HepG2 (cell line): ENCODE results near the gene OSBPL5. TPM values are rescaled to one million over a fixed set of nuclear protein-coding genes. Genes with fewer than 3 reads are reported as not detected.
A peak's percentile ranks its signal among the peaks of the same experiment; 100 is the strongest.

Source experiments
- ATAC-seq: fragments of 200-7000 bp; cut with Tn5 transposase; 3 replicates; pipeline ENCODE4 v1.9.1; 2020; ENCODE audit warnings: mild to moderate bottlenecking, moderate library complexity
- BruUV-seq: library from RNA; stranded (reverse); fragments of 400-500 nt; replicated peaks from 2 replicates; lab custom pipeline; 2021; lab: Mats Ljungman, UMichigan
- CTCF ChIA-PET: fragments of 300-600 bp; formaldehyde crosslinking; extraction: SDS; loops from one replicate; lab custom pipeline; 2021; ENCODE audit warnings: low total read pairs, inconsistent platforms, low intra/inter-chr PET ratio; lab: Yijun Ruan, JAX
- POLR2A ChIA-PET: fragments of 350-600 bp; sonication (Branson Sonifier 250); formaldehyde crosslinking; loops from one replicate; lab custom pipeline; 2020; ENCODE audit warnings: antibody characterized with exemption, inconsistent platforms; lab: Yijun Ruan, JAX
- DNase-seq: peaks from one replicate; pipeline ENCODE4 v3.0.0-alpha.2; 2015; ENCODE audit warnings: low spot score
- FAIRE-seq: peaks from 3 replicates; lab custom pipeline; 2011; peaks lifted over from hg19 to GRCh38; lab: Jason Lieb, UNC
- H2AFZ ChIP-seq: one replicate; pipeline ENCODE4 v1.6.1; 2011; ENCODE audit warnings: low read length, inconsistent platforms
- H3K27ac ChIP-seq: fragments of 300-600 bp; 3 replicates; pipeline ENCODE4 v1.8.0; 2011; ENCODE audit warnings: mixed run types, mild to moderate bottlenecking, mixed read lengths, low read length, inconsistent platforms; ENCODE audit not compliant: insufficient read depth; ENCODE audit errors: extremely low read length
- H3K27me3 ChIP-seq, 2 experiments: fragments of 200-600 bp in 1 of 2; 2 replicates in 1 of 2; 3 replicates in 1 of 2; pipeline versions ENCODE4 v1.6.0 to v1.8.0; 2011; ENCODE audit warnings: low read length in 2 of 2, mild to moderate bottlenecking in 2 of 2, moderate library complexity in 2 of 2, inconsistent platforms in 1 of 2; ENCODE audit not compliant: insufficient read depth in 2 of 2, control insufficient read depth in 1 of 2
- H3K36me3 ChIP-seq, 2 experiments: fragments of 200-600 bp in 1 of 2; replicated peaks in 1 of 2; 2 replicates in 1 of 2; 3 replicates in 1 of 2; pipeline versions ENCODE4 v1.5.1 to v1.8.0; 2011; ENCODE audit warnings: low read length in 2 of 2, inconsistent platforms in 1 of 2; ENCODE audit not compliant: insufficient read depth in 2 of 2, control insufficient read depth in 1 of 2
- H3K4me1 ChIP-seq: 2 replicates; pipeline ENCODE4 v1.5.1; 2012; ENCODE audit warnings: low read length, inconsistent platforms; ENCODE audit not compliant: insufficient read depth
- H3K4me2 ChIP-seq: 2 replicates; pipeline ENCODE4 v1.6.0; 2011; ENCODE audit warnings: low read depth, low read length, inconsistent platforms
- H3K4me3 ChIP-seq, 3 experiments: fragments of 200-600 bp in 1 of 3; sonication (generic), shearing (Covaris generic) in 1 of 3; replicated peaks in 1 of 3; 2 replicates each; pipeline ENCODE4 v1.5.1; 2011 to 2016; ENCODE audit warnings: low read length in 3 of 3, inconsistent platforms in 2 of 3, low read depth in 2 of 3, mild to moderate bottlenecking in 2 of 3, control low read depth in 1 of 3, mixed read lengths in 1 of 3; ENCODE audit not compliant: insufficient read depth in 1 of 3
- H3K79me2 ChIP-seq: one replicate; pipeline ENCODE4 v1.6.1; 2011; ENCODE audit warnings: low read length, inconsistent platforms; ENCODE audit not compliant: insufficient read depth
- H3K9ac ChIP-seq: 2 replicates; pipeline ENCODE4 v1.6.0; 2011; ENCODE audit warnings: mild to moderate bottlenecking, low read depth, low read length, inconsistent platforms; ENCODE audit not compliant: insufficient read depth
- H3K9me3 ChIP-seq: 2 replicates; pipeline ENCODE4 v1.5.1; 2012; ENCODE audit warnings: mild to moderate bottlenecking, low read length
- H4K20me1 ChIP-seq: 2 replicates; pipeline ENCODE4 v1.6.0; 2011; ENCODE audit warnings: inconsistent platforms, mild to moderate bottlenecking, low read length, moderate library complexity; ENCODE audit not compliant: insufficient read depth
- ATF2 ChIP-seq: sonication (generic); formaldehyde crosslinking; IDR thresholded peaks from 2 replicates; pipeline ENCODE4 v1.4.0; 2020; ENCODE audit warnings: missing genetic modification reagents
- CREM ChIP-seq, 2 experiments: sonication (generic) in 1 of 2; formaldehyde crosslinking in 1 of 2; IDR thresholded peaks; 2 replicates each; pipeline versions ENCODE4 v1.4.0 to v1.6.1; 2016 to 2020; ENCODE audit warnings: antibody characterized with exemption in 1 of 2, mild to moderate bottlenecking in 1 of 2, missing genetic modification reagents in 1 of 2
- CSRNP2 ChIP-seq: sonication (generic); formaldehyde crosslinking; conservative IDR thresholded peaks from 2 replicates; pipeline ENCODE4 v1.8.0; 2022; ENCODE audit warnings: low read depth, missing genetic modification reagents
- GFI1 ChIP-seq: sonication (generic); formaldehyde crosslinking; IDR thresholded peaks from 2 replicates; pipeline ENCODE4 v1.5.0; 2020; ENCODE audit warnings: missing genetic modification reagents, mild to moderate bottlenecking, borderline replicate concordance
- MEIS2 ChIP-seq: sonication (generic); formaldehyde crosslinking; IDR thresholded peaks from 2 replicates; pipeline ENCODE4 v1.9.0; 2021; ENCODE audit warnings: mild to moderate bottlenecking, missing genetic modification reagents
- MTF1 ChIP-seq: sonication (generic); formaldehyde crosslinking; IDR thresholded peaks from 2 replicates; pipeline ENCODE4 v1.5.0; 2020; ENCODE audit warnings: missing genetic modification reagents
- PRMT3 ChIP-seq: sonication (generic); formaldehyde crosslinking; IDR thresholded peaks from 2 replicates; pipeline ENCODE4 v1.8.1; 2022; ENCODE audit warnings: low read depth, mild to moderate bottlenecking, moderate library complexity, missing genetic modification reagents, borderline replicate concordance
- TERF1 ChIP-seq: sonication (generic); formaldehyde crosslinking; IDR thresholded peaks from 2 replicates; pipeline ENCODE4 v1.8.0; 2022; ENCODE audit warnings: mild to moderate bottlenecking, missing genetic modification reagents, moderate library complexity
- TFAP4 ChIP-seq: sonication (generic); IDR thresholded peaks from 2 replicates; pipeline ENCODE4 v1.6.1; 2016; ENCODE audit warnings: low read depth, borderline replicate concordance
- THAP9 ChIP-seq: sonication (generic); formaldehyde crosslinking; IDR thresholded peaks from 2 replicates; pipeline ENCODE4; 2020; ENCODE audit warnings: missing genetic modification reagents, mild to moderate bottlenecking, borderline replicate concordance
- ZNF251 ChIP-seq: sonication (generic); formaldehyde crosslinking; IDR thresholded peaks from 2 replicates; pipeline ENCODE4 v1.9.0; 2021; ENCODE audit warnings: mild to moderate bottlenecking, missing genetic modification reagents
- WGBS: methylation state at CpG from one replicate; pipeline ENCODE4 v1.1.6; 2017; ENCODE audit warnings: low lambda C conversion rate; 5-methylcytosine and 5-hydroxymethylcytosine counted together
- in situ Hi-C: cut with HindIII; loops from 2 replicates; pipeline ENCODE4 v1.10.0; 2017; ENCODE audit warnings: low pct_unique_long_range_greater_than_20kb; ENCODE audit not compliant: extremely low pct_ligation_motif_present
- intact Hi-C: fragments of 100-400 bp; cut with micrococcal nuclease; formaldehyde crosslinking; loops from one replicate; pipeline ENCODE4 v1.10.0; 2022; ENCODE audit not compliant: unreplicated experiment
- polyA plus RNA-seq, 8 experiments: library from polyadenylated mRNA; depleted of rRNA in 3 of 8; stranded (reverse) in 7 of 8; unstranded in 1 of 8; fragments of >200 nt; fragmentation: Illumina TruSeq in 4 of 8; extraction: Trizol in 4 of 8; gene quantifications; 2 replicates each; pipeline versions ENCODE4 v1.2.1 to v1.2.3, GENCODE V29; 2011 to 2016; ENCODE audit warnings: low read depth in 4 of 8, missing spikeins in 1 of 8, mixed read lengths in 1 of 8; ENCODE audit not compliant: insufficient read depth in 1 of 8
- total RNA-seq, 5 experiments: library from RNA; depleted of rRNA; stranded (reverse); fragments of >200 nt; fragmentation: Illumina TruSeq; extraction: Trizol; gene quantifications; 2 replicates each; pipeline ENCODE4 v1.2.3, GENCODE V29; 2016; ENCODE audit warnings: low read depth in 1 of 5

The OSBPL5 gene
- total and polyA plus RNA-seq, 2 of the 13 experiments (the other 11 are each of a cell fraction or from before 2014, with no cell fraction given): not detected

- TF ChIP-seq MTF1 (no peak), TFAP4 (0 out of 2 replicates have a peak, but pooled peaks have one; percentile 46), CSRNP2 (CRISPR knock-in tag) (no peak), THAP9 (CRISPR knock-in tag) (no peak)
These were observed 108.6 kb downstream of the OSBPL5 start (continued) for GRCh38 chr11:3056296-3057068.

- Histone ChIP-seq H3K27ac (no peak overlapping the region), H3K79me2 (peaks cover 46% of the 10 kb centered on the region), H3K36me3 (peaks cover 3 to 24% of the 10 kb centered on the region in 2 experiments; a peak in 4 of 5 replicates), H3K27me3 (peaks cover 2 to 4% of the 10 kb centered on the region in 2 experiments; a peak in 3 of 5 replicates), H3K4me2 (peak overlapping the region; percentile 79), H3K9me3 (no peaks in the 10 kb centered on the region), H3K4me3 (peak overlapping the region; percentile 95 to 100 (median 99)), H4K20me1 (peaks cover 27% of the 10 kb centered on the region), H2AFZ (no peak overlapping the region), H3K9ac (peak overlapping the region; percentile 88), H3K4me1 (peaks cover 28% of the 10 kb centered on the region)
- no peak for DNase-seq
- 85% methylated on average over 8 of the region's 8 CpGs for WGBS
- ChIA-PET CTCF (no interaction called here), POLR2A (no interaction called here)
- intact Hi-C loops (loop anchor here (5.0 kb wide), 1 partner anchor 36 kb away; no protein-coding TSS in a partner anchor), in situ Hi-C loops (no loop called here)
- ATAC-seq: no peak
- FAIRE-seq: no peak
- BruUV-seq: no TSS peak
- no peak for TF ChIP-seq ATF2 (CRISPR knock-in tag)
- no peak for TF ChIP-seq GFI1 (CRISPR knock-in tag)
- no peak for TF ChIP-seq ZNF251 (CRISPR knock-in tag)
- TF ChIP-seq PRMT3 (CRISPR knock-in tag): no peak
- TF ChIP-seq TERF1 (CRISPR knock-in tag): no peak
- no peak for TF ChIP-seq MEIS2 (CRISPR knock-in tag)
- TF ChIP-seq CREM (IDR thresholded peaks at IDR 0.05): no peak
- no peak for TF ChIP-seq CREM (CRISPR knock-in tag; IDR thresholded peaks at IDR 0.05)
These were observed 109.2 kb downstream of the OSBPL5 start for GRCh38 chr11:3055891-3056290.
